ENCODE measurements around the gene TAF11L13.

DNA sequence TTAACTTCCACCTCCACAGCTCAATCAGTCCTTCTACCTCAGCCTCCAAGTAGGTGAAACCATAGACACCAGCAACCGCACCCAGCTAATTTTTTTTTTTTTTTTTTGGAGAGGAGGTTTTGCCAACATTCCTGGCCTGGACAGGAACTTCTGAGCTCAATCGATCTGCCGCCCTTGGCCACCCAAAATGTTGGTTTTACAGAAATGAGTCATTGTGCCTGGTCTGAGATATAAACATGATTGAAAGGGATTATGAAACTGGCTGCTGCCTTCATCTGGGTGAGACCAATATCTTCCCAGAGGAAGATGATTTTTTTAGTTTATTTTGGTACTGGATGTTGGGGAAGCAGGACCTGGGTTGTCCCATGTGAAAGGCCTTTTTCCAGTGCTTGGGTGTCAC is 12.5 kb upstream of the TAF11L13 start:
- TF ChIP-seq CTCF (IDR thresholded peaks at IDR 0.05) (no peak), POLR2A (IDR thresholded peaks at IDR 0.05) (no peak)
